ENCODE measurements around the gene GPR156.

GPR156 gene

GRCh38 chr3:120181632-120182031 lies 103.4 kb downstream of the GPR156 start:
- H3K4me3 ChIP-seq (ENCODE audit: low read depth, low read length): no peak overlapping the region
- TF ChIP-seq CTCF (IDR thresholded peaks at IDR 0.05; ENCODE audit: low read depth, low read length): no peak

GRCh38 chr3:120180731-120181412 lies 104.2 kb downstream of the GPR156 start:
- H3K4me3 ChIP-seq (ENCODE audit: low read depth, low read length): no peak overlapping the region
- no peak for TF ChIP-seq CTCF (IDR thresholded peaks at IDR 0.05; ENCODE audit: low read depth, low read length)

GRCh38 chr3:120177707-120178306 lies 107.2 kb downstream of the GPR156 start:
- H3K4me3 ChIP-seq (ENCODE audit: low read depth, low read length): no peak overlapping the region
- TF ChIP-seq CTCF (IDR thresholded peaks at IDR 0.05; ENCODE audit: low read depth, low read length): no peak

GRCh38 chr3:120177151-120177550 lies 107.9 kb downstream of the GPR156 start:
- H3K4me3 ChIP-seq (ENCODE audit: low read depth, low read length): no peak overlapping the region
- TF ChIP-seq CTCF (IDR thresholded peaks at IDR 0.05; ENCODE audit: low read depth, low read length): no peak

- no peak for TF ChIP-seq CTCF (IDR thresholded peaks at IDR 0.05; ENCODE audit: low read depth, low read length)
These were observed 110.0 kb downstream of the GPR156 start for GRCh38 chr3:120174811-120175539.

GRCh38 chr3:120173056-120173675 lies 111.9 kb downstream of the GPR156 start:
- TF ChIP-seq CTCF (IDR thresholded peaks at IDR 0.05; ENCODE audit: low read depth, low read length): no peak
- no peak overlapping the region for H3K4me3 ChIP-seq (ENCODE audit: low read depth, low read length)

More at GRCh38 chr3:120174811-120175539, 110.0 kb downstream of the GPR156 start:
- H3K4me3 ChIP-seq (ENCODE audit: low read depth, low read length): no peak overlapping the region
